Urinary bladder (tissue), 4 donors: ENCODE measurements around the gene CEL. TPM values are rescaled to one million over a fixed set of nuclear protein-coding genes. Genes with fewer than 3 reads are reported as not detected.
A peak's percentile ranks its signal among the peaks of the same experiment; 100 is the strongest.
"Not testable (repeated sequence)": the region's sequence is repeated elsewhere in the genome, so short reads cannot be mapped to it uniquely, and the experiment has no call there.

Source experiments
- DNase-seq: peaks from one replicate; pipeline ENCODE4 v3.0.0-alpha.2; 2015; ENCODE audit errors: extremely low spot score
- H3K27ac ChIP-seq: one replicate; pipeline ENCODE4 v1.5.1; 2013; ENCODE audit warnings: low read depth, mild to moderate bottlenecking, moderate library complexity
- H3K36me3 ChIP-seq: one replicate; pipeline ENCODE4 v1.6.1; 2013; ENCODE audit warnings: mild to moderate bottlenecking, moderate library complexity; ENCODE audit not compliant: insufficient read depth
- H3K4me1 ChIP-seq: one replicate; pipeline ENCODE4 v1.6.1; 2013; ENCODE audit warnings: mild to moderate bottlenecking, moderate library complexity; ENCODE audit not compliant: insufficient read depth
- H3K4me3 ChIP-seq: one replicate; pipeline ENCODE4 v1.5.1; 2013; ENCODE audit warnings: low read depth, low read length
- WGBS: extraction: QIAGEN DNeasy Blood & Tissue Kit; methylation state at CpG from one replicate; pipeline ENCODE4 v1.1.7; 2013; 5-methylcytosine and 5-hydroxymethylcytosine counted together
- polyA plus RNA-seq: library from polyadenylated mRNA; stranded (reverse); fragments of 200-250 nt; gene quantifications from one replicate; pipeline ENCODE4 v1.2.3, GENCODE V29; 2013
- total RNA-seq: library from RNA; depleted of rRNA; stranded (reverse); fragments of >200 nt; gene quantifications from one replicate; pipeline ENCODE4 v1.2.3, GENCODE V29; 2014
- donor health status: healthy with polysubstance abuse.
- donor health status: healthy.

Gene CEL
- total and polyA plus RNA-seq, 2 donors = 0.95 to 1.4 TPM

DNA sequence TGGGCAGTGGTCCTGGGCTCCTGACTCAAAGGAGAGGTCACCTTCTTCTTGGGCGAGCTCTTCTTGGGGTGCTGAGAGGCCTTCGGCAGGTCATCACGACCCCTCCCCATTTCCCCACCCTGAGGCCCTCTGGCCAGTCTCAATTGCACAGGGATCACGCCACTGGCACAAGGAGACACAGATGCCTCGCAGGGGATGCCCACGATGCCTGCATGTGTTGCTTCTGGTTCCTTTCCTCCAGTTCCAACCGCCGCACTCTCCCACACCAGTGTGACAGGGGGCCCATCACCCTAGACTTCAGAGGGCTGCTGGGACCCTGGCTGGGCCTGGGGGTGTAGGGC, 1.3 kb downstream of the CEL start:
- Histone ChIP-seq H3K4me3 (no peak overlapping the region), H3K27ac (no peak overlapping the region), H3K4me1 (no peaks in the 10 kb centered on the region), H3K36me3 (no peaks in the 10 kb centered on the region)
- 93% methylated on average over 8 of the region's 8 CpGs for WGBS
- DNase-seq = no peak

DNA sequence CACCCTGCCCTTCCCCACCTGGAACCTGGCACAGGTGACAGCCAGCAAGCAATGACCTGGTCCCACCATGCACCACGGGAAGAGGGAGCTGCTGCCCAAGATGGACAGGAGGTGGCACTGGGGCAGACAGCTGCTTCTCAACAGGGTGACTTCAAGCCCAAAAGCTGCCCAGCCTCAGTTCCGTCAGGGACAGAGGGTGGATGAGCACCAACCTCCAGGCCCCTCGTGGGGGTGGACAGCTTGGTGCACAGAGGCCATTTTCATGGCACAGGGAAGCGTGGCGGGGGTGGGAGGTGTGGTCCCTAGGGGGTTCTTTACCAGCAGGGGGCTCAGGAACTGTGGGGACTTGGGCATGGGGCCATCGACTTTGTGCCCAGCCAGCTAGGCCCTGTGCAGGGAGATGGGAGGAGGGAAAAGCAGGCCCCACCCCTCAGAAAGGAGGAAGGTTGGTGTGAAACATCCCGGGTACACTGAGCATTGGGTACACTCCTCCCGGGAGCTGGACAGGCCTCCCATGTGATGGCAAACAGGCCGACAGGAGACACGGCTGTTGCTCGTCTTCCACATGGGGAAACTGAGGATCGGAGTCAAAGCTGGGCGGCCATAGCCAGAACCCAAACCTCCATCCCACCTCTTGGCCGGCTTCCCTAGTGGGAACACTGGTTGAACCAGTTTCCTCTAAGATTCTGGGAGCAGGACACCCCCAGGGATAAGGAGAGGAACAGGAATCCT, 1.9 kb downstream of the CEL start:
- no peaks in the 10 kb centered on the region for H3K36me3 ChIP-seq
- no peaks in the 10 kb centered on the region for H3K4me1 ChIP-seq
- H3K27ac ChIP-seq = no peak overlapping the region
- WGBS = 87% methylated on average over 14 of the region's 14 CpGs
- no peak overlapping the region for H3K4me3 ChIP-seq
- DNase-seq = no peak

DNA sequence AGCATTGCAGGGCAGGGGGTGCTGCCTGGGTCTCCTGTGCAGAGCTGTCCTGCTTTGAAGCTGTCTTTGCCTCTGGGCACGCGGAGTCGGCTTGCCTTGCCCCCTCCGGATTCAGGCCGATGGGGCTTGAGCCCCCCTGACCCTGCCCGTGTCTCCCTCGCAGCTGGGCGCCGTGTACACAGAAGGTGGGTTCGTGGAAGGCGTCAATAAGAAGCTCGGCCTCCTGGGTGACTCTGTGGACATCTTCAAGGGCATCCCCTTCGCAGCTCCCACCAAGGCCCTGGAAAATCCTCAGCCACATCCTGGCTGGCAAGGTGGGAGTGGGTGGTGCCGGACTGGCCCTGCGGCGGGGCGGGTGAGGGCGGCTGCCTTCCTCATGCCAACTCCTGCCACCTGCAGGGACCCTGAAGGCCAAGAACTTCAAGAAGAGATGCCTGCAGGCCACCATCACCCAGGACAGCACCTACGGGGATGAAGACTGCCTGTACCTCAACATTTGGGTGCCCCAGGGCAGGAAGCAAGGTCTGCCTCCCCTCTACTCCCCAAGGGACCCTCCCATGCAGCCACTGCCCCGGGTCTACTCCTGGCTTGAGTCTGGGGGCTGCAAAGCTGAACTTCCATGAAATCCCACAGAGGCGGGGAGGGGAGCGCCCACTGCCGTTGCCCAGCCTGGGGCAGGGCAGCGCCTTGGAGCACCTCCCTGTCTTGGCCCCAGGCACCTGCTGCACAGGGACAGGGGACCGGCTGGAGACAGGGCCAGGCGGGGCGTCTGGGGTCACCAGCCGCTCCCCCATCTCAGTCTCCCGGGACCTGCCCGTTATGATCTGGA, 2.7 kb downstream of the CEL start:
- H3K4me3 ChIP-seq = no peak overlapping the region
- no peaks in the 10 kb centered on the region for H3K36me3 ChIP-seq
- WGBS = 94% methylated on average over 30 of the region's 30 CpGs
- no peak overlapping the region for H3K27ac ChIP-seq
- no peak for DNase-seq
- no peaks in the 10 kb centered on the region for H3K4me1 ChIP-seq

DNA sequence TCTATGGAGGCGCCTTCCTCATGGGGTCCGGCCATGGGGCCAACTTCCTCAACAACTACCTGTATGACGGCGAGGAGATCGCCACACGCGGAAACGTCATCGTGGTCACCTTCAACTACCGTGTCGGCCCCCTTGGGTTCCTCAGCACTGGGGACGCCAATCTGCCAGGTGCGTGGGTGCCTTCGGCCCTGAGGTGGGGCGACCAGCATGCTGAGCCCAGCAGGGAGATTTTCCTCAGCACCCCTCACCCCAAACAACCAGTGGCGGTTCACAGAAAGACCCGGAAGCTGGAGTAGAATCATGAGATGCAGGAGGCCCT, 3.2 kb downstream of the CEL start:
- H3K4me1 ChIP-seq = no peaks in the 10 kb centered on the region
- no peak for DNase-seq
- 97% methylated on average over 17 of the region's 17 CpGs for WGBS
- no peaks in the 10 kb centered on the region for H3K36me3 ChIP-seq
- H3K4me3 ChIP-seq = no peak overlapping the region
- H3K27ac ChIP-seq = no peak overlapping the region

DNA sequence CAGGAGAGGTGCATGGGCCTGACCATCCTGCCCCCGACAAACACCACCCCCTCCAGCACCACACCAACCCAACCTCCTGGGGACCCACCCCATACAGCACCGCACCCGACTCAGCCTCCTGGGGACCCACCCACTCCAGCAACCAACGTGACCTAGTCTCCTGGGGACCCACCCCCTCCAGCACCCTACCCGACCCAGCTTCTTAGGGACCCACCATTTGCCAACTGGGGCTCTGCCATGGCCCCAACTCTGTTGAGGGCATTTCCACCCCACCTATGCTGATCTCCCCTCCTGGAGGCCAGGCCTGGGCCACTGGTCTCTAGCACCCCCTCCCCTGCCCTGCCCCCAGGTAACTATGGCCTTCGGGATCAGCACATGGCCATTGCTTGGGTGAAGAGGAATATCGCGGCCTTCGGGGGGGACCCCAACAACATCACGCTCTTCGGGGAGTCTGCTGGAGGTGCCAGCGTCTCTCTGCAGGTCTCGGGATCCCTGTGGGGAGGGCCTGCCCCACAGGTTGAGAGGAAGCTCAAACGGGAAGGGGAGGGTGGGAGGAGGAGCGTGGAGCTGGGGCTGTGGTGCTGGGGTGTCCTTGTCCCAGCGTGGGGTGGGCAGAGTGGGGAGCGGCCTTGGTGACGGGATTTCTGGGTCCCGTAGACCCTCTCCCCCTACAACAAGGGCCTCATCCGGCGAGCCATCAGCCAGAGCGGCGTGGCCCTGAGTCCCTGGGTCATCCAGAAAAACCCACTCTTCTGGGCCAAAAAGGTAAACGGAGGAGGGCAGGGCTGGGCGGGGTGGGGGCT, 4.6 kb downstream of the CEL start:
- WGBS = 93% methylated on average over 25 of the region's 25 CpGs
- Histone ChIP-seq H3K4me3 (no peak overlapping the region), H3K36me3 (no peaks in the 10 kb centered on the region), H3K4me1 (no peaks in the 10 kb centered on the region), H3K27ac (no peak overlapping the region)
- DNase-seq = no peak

DNA sequence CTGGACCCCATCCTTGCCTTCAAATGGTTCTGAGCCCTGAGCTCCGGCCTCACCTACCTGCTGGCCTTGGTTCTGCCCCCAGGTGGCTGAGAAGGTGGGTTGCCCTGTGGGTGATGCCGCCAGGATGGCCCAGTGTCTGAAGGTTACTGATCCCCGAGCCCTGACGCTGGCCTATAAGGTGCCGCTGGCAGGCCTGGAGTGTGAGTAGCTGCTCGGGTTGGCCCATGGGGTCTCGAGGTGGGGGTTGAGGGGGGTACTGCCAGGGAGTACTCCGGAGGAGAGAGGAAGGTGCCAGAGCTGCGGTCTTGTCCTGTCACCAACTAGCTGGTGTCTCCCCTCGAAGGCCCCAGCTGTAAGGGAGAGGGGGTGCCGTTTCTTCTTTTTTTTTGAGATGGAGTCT, 5.2 kb downstream of the CEL start:
- Histone ChIP-seq H3K27ac (no peak overlapping the region), H3K4me1 (no peaks in the 10 kb centered on the region), H3K36me3 (no peaks in the 10 kb centered on the region), H3K4me3 (no peak overlapping the region)
- no peak for DNase-seq
- 92% methylated on average over 11 of the region's 11 CpGs for WGBS

DNA sequence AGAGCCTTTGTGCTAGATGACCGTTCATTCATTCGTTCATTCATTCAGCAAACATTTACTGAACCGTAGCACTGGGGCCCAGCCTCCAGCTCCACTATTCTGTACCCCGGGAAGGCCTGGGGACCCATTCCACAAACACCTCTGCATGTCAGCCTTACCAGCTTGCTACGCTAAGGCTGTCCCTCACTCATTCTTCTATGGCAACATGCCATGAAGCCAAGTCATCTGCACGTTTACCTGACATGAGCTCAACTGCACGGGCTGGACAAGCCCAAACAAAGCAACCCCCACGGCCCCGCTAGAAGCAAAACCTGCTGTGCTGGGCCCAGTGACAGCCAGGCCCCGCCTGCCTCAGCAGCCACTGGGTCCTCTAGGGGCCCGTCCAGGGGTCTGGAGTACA, 6.0 kb downstream of the CEL start:
- peak; percentile 50 for DNase-seq
- no peak overlapping the region for H3K27ac ChIP-seq
- no peaks in the 10 kb centered on the region for H3K36me3 ChIP-seq
- H3K4me3 ChIP-seq = no peak overlapping the region
- WGBS = 77% methylated on average over 11 of the region's 11 CpGs
- H3K4me1 ChIP-seq = no peaks in the 10 kb centered on the region

DNA sequence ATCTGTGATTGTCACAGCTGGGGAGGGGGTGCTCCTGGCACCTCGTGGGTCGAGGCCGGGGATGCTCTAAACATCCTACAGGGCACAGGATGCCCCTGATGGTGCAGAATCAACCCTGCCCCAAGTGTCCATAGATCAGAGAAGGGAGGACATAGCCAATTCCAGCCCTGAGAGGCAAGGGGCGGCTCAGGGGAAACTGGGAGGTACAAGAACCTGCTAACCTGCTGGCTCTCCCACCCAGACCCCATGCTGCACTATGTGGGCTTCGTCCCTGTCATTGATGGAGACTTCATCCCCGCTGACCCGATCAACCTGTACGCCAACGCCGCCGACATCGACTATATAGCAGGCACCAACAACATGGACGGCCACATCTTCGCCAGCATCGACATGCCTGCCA, 6.7 kb downstream of the CEL start:
- not testable (repeated sequence) for H3K27ac ChIP-seq, H3K36me3 ChIP-seq, H3K4me1 ChIP-seq, H3K4me3 ChIP-seq, DNase-seq
- 96% methylated on average over 2 of the region's 15 CpGs for WGBS

DNA sequence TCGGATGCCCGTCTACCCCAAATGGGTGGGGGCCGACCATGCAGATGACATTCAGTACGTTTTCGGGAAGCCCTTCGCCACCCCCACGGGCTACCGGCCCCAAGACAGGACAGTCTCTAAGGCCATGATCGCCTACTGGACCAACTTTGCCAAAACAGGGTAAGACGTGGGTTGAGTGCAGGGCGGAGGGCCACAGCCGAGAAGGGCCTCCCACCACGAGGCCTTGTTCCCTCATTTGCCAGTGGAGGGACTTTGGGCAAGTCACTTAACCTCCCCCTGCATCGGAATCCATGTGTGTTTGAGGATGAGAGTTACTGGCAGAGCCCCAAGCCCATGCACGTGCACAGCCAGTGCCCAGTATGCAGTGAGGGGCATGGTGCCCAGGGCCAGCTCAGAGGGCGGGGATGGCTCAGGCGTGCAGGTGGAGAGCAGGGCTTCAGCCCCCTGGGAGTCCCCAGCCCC, 8.8 kb downstream of the CEL start:
- not testable (repeated sequence) for H3K4me3 ChIP-seq, H3K27ac ChIP-seq, H3K36me3 ChIP-seq, H3K4me1 ChIP-seq, DNase-seq
- 93% methylated on average over 17 of the region's 17 CpGs for WGBS

DNA sequence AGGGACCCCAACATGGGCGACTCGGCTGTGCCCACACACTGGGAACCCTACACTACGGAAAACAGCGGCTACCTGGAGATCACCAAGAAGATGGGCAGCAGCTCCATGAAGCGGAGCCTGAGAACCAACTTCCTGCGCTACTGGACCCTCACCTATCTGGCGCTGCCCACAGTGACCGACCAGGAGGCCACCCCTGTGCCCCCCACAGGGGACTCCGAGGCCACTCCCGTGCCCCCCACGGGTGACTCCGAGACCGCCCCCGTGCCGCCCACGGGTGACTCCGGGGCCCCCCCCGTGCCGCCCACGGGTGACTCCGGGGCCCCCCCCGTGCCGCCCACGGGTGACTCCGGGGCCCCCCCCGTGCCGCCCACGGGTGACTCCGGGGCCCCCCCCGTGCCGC, 9.2 kb downstream of the CEL start:
- H3K36me3 ChIP-seq, DNase-seq, H3K27ac ChIP-seq, H3K4me3 ChIP-seq, H3K4me1 ChIP-seq: not testable (repeated sequence)
- WGBS = 93% methylated on average over 22 of the region's 31 CpGs

DNA sequence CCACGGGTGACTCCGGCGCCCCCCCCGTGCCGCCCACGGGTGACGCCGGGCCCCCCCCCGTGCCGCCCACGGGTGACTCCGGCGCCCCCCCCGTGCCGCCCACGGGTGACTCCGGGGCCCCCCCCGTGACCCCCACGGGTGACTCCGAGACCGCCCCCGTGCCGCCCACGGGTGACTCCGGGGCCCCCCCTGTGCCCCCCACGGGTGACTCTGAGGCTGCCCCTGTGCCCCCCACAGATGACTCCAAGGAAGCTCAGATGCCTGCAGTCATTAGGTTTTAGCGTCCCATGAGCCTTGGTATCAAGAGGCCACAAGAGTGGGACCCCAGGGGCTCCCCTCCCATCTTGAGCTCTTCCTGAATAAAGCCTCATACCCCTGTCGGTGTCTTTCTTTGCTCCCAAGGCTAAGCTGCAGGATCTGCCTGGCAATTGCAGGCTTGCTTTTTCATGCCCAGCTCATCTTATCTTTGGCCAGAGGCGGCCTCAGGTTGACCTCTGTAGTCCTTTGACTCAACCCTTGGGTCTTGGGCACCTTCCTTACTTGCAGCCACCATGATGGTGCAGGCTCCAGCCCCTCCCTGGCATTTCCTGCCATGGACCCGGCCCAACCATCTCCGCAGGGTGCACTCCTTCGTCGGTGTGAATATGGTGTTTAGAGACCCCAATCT, 9.8 kb downstream of the CEL start:
- Histone ChIP-seq H3K27ac (no peak overlapping the region), H3K4me3 (no peak overlapping the region), H3K36me3 (no peaks in the 10 kb centered on the region), H3K4me1 (no peaks in the 10 kb centered on the region)
- 88% methylated on average over 30 of the region's 33 CpGs for WGBS
- no peak for DNase-seq

DNA sequence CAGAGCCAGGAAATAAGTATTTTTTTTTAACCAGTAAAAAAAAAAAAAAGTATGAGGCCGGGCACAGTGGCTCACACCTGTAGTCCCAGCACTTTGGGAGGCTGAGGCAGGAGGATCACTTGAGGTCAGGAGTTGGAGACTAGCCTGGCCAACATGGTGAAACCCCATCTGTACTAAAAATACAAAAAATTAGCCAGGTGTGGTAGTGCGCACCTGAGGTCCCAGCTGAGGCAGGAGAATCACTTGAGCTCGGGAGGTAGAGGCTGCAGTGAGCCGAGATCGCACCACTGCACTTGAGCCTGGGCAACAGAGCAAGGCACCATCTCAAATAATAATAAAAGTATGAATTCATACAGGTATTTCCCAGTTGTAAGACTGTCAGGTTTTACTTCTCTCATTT, 10.4 kb downstream of the CEL start:
- H3K36me3 ChIP-seq, H3K4me1 ChIP-seq, DNase-seq, H3K27ac ChIP-seq, H3K4me3 ChIP-seq: not testable (repeated sequence)
- 97% methylated on average over 5 of the region's 5 CpGs for WGBS
